Endothelial cell (in vitro differentiated cells): ENCODE measurements around the gene WSCD2. TPM values are rescaled to one million over a fixed set of nuclear protein-coding genes. Genes with fewer than 3 reads are reported as not detected.

Experiments used
- DNase-seq: peaks from one replicate; pipeline ENCODE4 v3.0.0; 2021; ENCODE audit warnings: low spot score
- H3K27ac Mint-ChIP-seq: one replicate; pipeline ENCODE4 v1.8.0; 2021; ENCODE audit warnings: mixed read lengths, inconsistent platforms; ENCODE audit not compliant: unreplicated experiment
- H3K27me3 Mint-ChIP-seq: one replicate; pipeline ENCODE4 v1.8.0; 2021; ENCODE audit warnings: mild to moderate bottlenecking, moderate library complexity, mixed read lengths, inconsistent platforms; ENCODE audit not compliant: unreplicated experiment
- H3K36me3 Mint-ChIP-seq: one replicate; pipeline ENCODE4 v1.8.0; 2021; ENCODE audit warnings: mild to moderate bottlenecking, low read depth, mixed read lengths, inconsistent platforms; ENCODE audit not compliant: unreplicated experiment
- H3K4me1 Mint-ChIP-seq: one replicate; pipeline ENCODE4 v1.8.0; 2021; ENCODE audit warnings: mild to moderate bottlenecking, mixed read lengths, inconsistent platforms; ENCODE audit not compliant: unreplicated experiment
- H3K4me3 Mint-ChIP-seq: one replicate; pipeline ENCODE4 v1.8.0; 2021; ENCODE audit warnings: mild to moderate bottlenecking, mixed read lengths, inconsistent platforms; ENCODE audit not compliant: unreplicated experiment
- H3K9me3 Mint-ChIP-seq: one replicate; pipeline ENCODE4 v1.8.0; 2021; ENCODE audit warnings: mixed read lengths, inconsistent platforms; ENCODE audit not compliant: unreplicated experiment
- total RNA-seq: library from RNA; stranded (reverse); fragmentation: NEBNext Ultra II Directional; extraction: Animal tissue kit (Norgen Biotek cat#: 25700); gene quantifications from one replicate; pipeline ENCODE4 v1.2.1, GENCODE V29; 2021; ENCODE audit not compliant: unreplicated experiment
- TF ChIP-seq, protein P1 (sequence below): fragments of 200-600 bp; sonication (generic); IDR thresholded peaks from one replicate; pipeline ENCODE4 v1.5.0; 2021; ENCODE audit warnings: antibody characterized with exemption; ENCODE audit not compliant: unreplicated experiment

Gene WSCD2
- total RNA-seq, 1 donor from 2014 or later, result not detected

DNA sequence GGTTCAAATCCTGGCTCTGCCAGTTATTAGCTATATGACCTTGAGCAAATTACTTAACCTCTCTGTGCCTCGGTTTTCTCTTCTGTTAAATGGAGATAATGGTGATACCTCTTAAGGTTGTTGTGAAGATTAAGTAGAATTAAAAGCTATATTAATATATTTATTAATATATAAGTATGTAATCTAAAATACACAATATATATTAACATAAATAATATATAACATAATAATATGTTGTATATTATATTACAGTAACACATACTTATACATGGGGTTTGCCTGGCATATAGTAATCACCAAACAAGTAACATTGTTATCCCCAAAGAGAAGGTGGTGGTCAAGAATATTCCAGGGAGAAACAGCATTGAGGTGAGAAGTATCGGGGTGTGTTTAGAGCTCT is 118.0 kb downstream of the WSCD2 start:
- Mint-ChIP-seq H3K9me3 (no peaks in the 10 kb centered on the region), H3K4me3 (no peak overlapping the region), H3K27ac (no peak overlapping the region), H3K27me3 (peaks cover 8% of the 10 kb centered on the region), H3K36me3 (peaks cover 4% of the 10 kb centered on the region), H3K4me1 (peaks cover 4% of the 10 kb centered on the region)
- no peak for DNase-seq
- TF ChIP-seq, protein P1, sequence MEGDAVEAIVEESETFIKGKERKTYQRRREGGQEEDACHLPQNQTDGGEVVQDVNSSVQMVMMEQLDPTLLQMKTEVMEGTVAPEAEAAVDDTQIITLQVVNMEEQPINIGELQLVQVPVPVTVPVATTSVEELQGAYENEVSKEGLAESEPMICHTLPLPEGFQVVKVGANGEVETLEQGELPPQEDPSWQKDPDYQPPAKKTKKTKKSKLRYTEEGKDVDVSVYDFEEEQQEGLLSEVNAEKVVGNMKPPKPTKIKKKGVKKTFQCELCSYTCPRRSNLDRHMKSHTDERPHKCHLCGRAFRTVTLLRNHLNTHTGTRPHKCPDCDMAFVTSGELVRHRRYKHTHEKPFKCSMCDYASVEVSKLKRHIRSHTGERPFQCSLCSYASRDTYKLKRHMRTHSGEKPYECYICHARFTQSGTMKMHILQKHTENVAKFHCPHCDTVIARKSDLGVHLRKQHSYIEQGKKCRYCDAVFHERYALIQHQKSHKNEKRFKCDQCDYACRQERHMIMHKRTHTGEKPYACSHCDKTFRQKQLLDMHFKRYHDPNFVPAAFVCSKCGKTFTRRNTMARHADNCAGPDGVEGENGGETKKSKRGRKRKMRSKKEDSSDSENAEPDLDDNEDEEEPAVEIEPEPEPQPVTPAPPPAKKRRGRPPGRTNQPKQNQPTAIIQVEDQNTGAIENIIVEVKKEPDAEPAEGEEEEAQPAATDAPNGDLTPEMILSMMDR, result no peak

DNA sequence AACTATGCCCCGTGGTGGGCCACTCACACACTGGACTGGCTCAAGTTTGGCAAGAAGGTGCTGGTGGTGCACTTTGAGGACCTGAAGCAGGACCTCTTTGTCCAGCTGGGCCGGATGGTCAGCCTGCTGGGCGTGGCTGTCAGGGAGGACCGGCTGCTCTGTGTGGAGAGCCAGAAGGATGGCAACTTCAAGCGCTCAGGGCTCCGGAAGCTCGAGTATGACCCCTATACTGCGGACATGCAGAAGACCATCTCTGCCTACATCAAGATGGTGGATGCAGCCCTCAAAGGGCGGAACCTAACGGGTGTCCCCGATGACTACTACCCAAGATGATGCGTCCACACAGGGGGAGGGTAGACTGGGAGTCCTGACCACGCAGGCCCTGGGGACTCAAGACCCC is 118.9 kb downstream of the WSCD2 start:
- Mint-ChIP-seq H3K9me3 (no peaks in the 10 kb centered on the region), H3K4me3 (no peak overlapping the region), H3K27me3 (peaks cover 11% of the 10 kb centered on the region), H3K4me1 (peaks cover 11% of the 10 kb centered on the region), H3K27ac (no peak overlapping the region), H3K36me3 (peaks cover 4% of the 10 kb centered on the region)
- TF ChIP-seq, protein P1, result no peak
- no peak for DNase-seq

DNA sequence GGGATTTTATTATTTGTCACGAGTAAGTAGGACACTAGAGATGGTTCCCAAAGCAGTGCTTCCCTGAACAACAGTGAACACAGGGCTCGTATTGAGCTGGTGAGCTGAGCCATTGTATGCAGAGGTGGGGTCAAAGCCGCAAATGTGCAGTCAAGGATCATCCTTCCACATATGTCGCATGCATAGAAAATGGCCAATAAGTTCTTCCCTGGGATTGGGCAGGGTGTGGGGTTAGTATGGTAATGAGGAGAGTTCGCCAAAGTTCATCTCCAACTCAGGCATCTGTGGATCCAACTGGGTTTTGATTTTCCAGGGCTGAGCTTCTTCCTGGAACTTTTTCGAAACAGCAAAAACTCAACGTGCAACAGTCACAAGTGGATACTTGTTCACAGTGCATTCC is 123.4 kb downstream of the WSCD2 start:
- TF ChIP-seq, protein P1, result no peak
- Mint-ChIP-seq H3K27ac (no peak overlapping the region), H3K36me3 (peaks cover 4% of the 10 kb centered on the region), H3K4me3 (no peak overlapping the region), H3K9me3 (no peaks in the 10 kb centered on the region), H3K4me1 (peaks cover 27% of the 10 kb centered on the region), H3K27me3 (peaks cover 15% of the 10 kb centered on the region)
- no peak for DNase-seq

DNA sequence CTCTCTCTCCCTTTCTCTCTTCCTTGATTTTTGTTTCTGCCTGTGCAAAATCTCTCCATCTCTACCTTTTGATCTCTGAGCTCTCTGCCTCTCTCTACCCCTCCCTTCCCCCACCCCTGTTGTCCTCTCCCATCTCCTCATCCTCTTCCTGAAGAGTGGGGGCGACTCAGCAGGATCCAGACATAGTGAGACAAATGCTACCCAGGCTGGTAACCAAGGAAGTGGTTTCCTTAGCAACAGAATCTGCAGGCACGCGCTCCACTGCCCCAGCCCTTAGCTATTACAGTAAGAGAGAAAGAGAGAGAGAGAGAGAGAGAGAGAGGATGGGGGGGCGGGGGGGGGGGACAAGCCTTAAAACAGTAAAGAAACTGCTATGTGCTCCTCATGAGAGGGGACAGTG is 124.5 kb downstream of the WSCD2 start:
- peak; percentile 26 for DNase-seq

DNA sequence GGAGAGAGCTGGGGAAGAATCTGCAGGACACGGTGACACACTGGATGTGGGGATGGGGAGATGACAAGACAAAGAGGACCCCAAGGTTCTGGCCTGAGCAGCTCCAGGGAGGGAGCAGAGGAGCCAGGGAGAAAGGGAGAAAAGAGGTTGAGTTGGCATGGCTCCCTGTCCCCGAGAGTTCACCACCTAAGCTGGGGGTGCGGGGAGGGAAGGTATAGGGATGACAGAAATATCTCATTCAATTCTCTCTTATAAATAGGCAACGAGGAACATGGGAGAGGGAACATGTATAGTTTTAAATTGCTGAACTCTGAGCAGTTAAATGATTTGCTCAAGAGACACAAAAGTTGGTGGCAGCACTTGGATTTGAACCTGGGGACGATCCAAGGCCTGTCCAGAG is 124.9 kb downstream of the WSCD2 start:
- TF ChIP-seq, protein P1, result no peak

More for the DNA sequence above, 124.5 kb downstream of the WSCD2 start:
- H3K4me1 Mint-ChIP-seq, result peaks cover 27% of the 10 kb centered on the region
- no peak overlapping the region for H3K4me3 Mint-ChIP-seq
- peak overlapping the region; percentile 39 for H3K27ac Mint-ChIP-seq
- H3K27me3 Mint-ChIP-seq, result peaks cover 15% of the 10 kb centered on the region
- TF ChIP-seq, protein P1, result no peak
- no peaks in the 10 kb centered on the region for H3K9me3 Mint-ChIP-seq
- peaks cover 4% of the 10 kb centered on the region for H3K36me3 Mint-ChIP-seq

More for the DNA sequence above, 124.9 kb downstream of the WSCD2 start:
- peaks cover 14% of the 10 kb centered on the region for H3K27me3 Mint-ChIP-seq
- peaks cover 27% of the 10 kb centered on the region for H3K4me1 Mint-ChIP-seq
- H3K9me3 Mint-ChIP-seq, result no peaks in the 10 kb centered on the region
- no peak overlapping the region for H3K4me3 Mint-ChIP-seq
- H3K27ac Mint-ChIP-seq, result no peak overlapping the region
- H3K36me3 Mint-ChIP-seq, result peaks cover 4% of the 10 kb centered on the region
- no peak for DNase-seq
